ENCODE data around the gene C1S.
"Not testable (repeated sequence)": the region's sequence is repeated elsewhere in the genome, so short reads cannot be mapped to it uniquely, and the experiment has no call there.

Gene C1S

DNA sequence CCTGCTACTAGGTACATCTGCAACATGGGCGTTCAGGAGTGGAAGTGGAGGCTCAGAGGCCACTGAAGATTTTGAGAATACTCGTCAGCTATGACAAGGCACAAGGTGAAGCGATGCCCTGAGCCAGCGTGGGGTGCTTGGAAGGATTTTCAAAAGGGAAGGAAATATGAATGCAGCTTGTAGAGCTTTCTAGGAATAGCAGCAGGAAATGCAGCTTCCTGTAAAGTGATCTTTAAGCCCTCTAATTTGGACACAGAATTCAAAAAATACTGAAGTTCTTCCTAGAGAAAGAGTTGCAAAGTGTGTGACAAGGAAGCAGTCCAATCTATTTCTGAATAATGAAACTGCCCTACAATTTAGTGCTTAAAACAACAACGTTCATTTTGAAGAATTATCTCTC, 13.2 kb upstream of the C1S start:
- no peak for DNase-seq

DNA sequence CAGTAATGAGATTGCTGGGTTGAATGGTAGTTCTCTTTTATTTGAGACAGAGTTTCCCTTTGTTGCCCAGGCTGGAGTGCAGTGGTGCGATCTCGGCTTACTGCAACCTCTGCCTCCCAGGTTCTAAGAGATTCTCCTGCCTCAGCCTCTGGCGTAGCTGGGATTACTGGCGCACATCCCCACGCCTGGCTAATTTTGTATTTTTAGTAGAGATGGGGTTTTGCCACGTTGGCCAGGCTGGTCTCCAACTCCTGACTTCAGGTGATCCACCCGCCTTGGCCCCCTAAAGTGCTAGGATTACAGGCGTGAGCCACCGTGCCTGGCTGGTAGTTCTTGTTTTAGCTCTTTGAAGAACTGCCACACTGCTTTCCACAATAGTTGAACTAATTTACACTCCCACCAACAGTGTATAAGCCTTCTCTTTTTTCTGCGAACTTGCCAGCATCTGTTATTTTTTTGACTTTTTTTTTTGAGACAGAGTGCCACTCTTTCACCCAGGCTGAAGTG, 11.0 kb upstream of the C1S start:
- not testable (repeated sequence) for DNase-seq

GRCh38 chr12:7049973-7050372, 10.5 kb upstream of the C1S start:
- DNase-seq, result not testable (repeated sequence)

GRCh38 chr12:7054925-7055324, 5.6 kb upstream of the C1S start:
- DNase-seq, result no peak

DNA sequence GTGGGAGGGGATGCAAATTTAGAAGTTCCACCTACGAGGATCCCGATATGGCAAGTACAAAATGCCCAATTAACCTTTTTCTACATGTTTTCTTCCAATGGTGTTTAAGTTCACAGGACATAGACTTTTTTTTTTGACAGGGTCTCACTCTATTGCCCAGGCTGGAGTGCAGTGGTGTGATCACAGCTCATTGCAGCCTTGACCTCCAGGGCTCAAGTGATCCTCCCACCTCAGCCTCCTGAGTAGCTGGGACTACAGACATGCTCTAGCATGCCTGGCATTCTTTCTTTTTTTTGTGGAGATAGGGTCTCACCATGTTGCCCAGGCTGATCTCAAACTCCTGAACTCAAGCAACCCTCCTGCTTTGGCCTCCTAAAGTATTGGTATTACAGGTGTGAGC, 4.8 kb upstream of the C1S start:
- not testable (repeated sequence) for DNase-seq

GRCh38 chr12:7058163-7058845, 2.2 kb upstream of the C1S start:
- DNase-seq, result no peak

- no peak for DNase-seq
Measured at GRCh38 chr12:7058850-7059395, 1.6 kb upstream of the C1S start.

- DNase-seq, result no peak
Measured at GRCh38 chr12:7059780-7060179, 738 bp upstream of the C1S start.

- no peak for DNase-seq
Measured at GRCh38 chr12:7061138-7061537, 620 bp downstream of the C1S start.

DNA sequence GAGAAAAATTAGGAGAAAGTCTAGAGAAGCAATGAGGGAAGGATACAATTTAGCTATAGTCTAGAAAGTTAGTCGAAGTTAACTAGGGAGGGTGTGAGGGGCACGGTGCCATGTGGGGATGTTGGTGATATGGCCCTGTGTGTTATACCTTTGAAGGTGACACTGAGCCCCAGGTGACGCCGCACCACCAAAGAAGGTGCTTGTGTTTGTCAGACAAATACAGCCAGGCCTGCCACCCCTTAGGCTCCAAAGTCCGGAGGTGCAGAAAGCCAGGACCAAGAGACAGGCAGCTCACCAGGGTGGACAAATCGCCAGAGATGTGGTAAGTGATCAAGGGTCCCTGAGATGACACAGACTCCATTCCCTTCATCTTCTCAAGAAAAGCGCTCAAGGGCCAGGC, 1.1 kb downstream of the C1S start:
- no peak for DNase-seq

DNA sequence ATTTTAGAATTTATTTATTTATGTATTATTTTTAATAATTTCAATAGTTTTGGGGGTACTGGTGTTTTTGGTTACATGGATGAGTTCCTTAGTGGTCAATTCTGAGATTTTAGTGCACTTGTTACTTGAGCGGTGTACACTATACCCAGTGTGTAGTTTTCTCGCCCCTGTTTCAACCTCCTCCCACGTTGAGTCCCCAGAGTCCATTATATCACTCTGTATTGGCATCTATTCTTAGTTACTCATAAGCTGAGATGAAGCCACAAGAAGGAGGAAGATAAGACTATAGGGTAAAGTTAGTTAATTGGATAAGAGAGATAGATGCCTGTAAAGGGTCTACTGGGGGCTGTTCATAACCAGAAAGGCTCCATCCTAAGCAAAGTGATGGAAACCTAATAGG, 4.0 kb downstream of the C1S start:
- no peak for DNase-seq

DNA sequence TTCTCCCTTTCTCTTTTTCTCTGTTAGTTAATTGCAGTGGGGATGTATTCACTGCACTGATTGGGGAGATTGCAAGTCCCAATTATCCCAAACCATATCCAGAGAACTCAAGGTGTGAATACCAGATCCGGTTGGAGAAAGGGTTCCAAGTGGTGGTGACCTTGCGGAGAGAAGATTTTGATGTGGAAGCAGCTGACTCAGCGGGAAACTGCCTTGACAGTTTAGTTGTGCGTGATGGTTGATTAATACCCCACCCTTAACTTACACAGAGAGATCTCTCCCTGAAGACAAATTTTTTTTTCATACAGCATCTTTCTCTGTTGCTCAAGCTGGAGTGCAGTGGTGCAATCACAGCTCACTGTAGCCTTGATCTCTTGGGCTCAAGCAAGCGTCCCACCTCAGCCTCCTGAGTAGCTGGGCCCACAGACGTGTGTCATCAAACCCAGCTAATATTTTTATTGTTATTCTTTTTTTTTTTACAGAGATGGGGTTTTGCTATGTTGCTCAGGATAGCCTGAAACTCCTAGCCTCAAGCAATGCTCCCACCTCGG, 4.6 kb downstream of the C1S start:
- DNase-seq, result no peak

DNA sequence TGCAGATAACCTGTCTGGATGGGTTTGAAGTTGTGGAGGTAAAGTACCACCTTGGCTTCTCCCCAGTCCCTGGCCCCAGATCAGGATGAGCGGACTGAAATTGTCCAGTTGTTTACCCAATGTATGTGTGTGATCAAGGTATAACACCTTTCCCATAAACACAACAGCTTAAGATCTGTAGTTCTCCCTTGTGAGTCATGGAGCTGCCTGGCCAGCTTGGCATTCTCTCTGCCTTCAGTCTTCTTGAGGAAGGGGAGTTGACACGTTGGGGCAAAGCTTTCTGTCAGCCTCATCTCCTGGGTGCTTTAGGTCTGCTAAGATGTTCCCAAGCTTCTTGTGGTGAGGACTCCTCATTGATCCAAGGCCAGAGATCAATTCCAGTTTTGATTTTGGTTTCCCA, 6.1 kb downstream of the C1S start:
- DNase-seq, result no peak

DNA sequence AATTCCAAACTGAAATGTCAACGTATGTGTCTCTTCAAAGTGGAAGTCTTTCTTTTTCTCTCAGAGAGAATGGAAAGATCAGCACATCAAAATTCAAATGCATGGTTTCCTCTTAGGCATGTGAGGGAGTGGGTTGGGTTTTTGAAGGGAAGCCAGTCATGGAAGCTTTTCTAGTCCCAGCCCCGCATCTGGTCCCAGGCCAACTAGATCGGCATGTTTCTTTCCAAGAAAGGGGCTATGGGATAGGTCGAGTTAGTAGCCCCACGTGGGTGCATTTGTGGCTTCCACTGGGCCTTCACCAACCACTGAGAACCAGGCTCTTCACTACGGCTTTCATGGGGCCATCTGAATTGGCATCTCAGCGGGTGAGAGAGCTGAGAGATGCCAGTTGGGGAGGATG, 6.6 kb downstream of the C1S start:
- no peak for DNase-seq

- DNase-seq, result no peak
Measured at GRCh38 chr12:7068240-7068993, 7.9 kb downstream of the C1S start.

DNA sequence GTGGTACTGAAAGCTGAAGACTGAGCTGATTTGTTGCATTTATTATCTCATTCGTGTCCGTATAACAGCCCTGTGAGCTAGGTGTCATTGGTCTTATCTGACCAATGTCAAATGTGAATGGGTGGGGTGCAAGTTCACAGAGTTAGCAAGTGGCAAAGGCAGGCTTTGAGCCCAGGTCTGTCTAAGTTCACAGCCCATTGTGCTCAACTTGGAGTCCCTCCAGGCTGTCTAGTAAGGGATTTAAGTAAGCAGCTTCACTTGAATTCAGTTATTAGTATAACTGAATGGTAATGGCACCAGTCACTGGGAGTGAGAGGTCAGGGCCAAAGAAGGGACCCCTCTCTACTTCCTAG, 8.5 kb downstream of the C1S start:
- DNase-seq, result no peak

- no peak for DNase-seq
Measured at GRCh38 chr12:7069386-7069785, 8.9 kb downstream of the C1S start.

GRCh38 chr12:7072035-7072434, 11.5 kb downstream of the C1S start:
- no peak for DNase-seq

GRCh38 chr12:7072554-7072953, 12.0 kb downstream of the C1S start:
- no peak for DNase-seq

DNA sequence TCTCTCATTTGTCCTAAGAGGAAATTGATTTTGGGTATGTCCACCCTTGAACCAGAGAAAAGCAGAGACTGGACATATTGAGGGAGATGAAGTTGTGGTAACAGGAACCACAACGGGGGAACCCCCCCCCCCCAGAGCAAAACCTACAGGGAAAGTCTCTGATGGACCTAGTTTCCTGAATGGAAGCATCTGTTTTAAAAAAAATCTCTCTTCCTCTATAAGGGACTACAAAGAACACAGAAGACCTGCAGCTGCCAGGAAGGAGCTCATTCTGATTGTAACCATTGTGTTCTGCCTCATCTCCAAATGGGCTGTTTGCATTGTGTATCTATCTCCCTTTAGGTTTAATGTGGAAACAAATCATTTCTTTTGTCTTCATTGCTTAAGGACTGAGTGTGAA, 13.4 kb downstream of the C1S start:
- DNase-seq, result no peak

DNA sequence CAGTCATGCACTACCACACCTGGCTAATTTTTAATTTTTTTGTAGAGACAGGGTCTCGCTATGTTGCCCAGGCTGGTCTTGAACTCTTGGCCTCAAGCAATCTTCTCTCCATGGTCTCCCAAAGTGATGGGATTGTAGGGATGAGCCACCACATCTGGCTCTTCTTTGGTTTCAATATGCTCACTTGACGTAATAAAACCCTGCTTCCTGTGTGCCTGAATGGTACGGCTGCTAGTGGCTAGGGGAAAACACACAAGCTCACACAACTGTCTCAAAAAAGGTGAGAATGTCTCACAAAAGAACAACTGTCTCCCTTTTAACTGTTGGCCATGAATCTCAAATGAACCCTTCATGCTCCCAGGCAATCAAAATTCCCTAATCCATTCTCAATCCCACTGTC, 15.0 kb downstream of the C1S start:
- DNase-seq, result no peak

DNA sequence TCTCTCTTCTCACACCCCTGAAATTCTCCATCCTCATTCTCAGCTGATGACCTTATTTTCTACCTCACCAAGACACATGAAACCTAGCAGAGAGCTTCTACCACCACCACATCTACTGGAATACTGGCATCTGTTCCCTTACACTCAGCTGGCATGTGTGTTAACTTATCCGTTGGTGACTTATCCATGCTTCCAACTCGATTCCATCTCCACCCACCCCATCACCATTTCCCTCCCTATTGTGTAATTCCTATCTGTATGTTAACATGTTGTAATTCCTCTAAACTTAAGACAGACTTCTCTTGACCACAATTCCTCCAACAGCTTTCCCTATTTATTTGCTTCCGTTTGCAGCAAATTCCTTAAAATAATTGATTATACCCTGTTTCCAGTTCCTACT, 15.4 kb downstream of the C1S start:
- DNase-seq, result no peak

DNA sequence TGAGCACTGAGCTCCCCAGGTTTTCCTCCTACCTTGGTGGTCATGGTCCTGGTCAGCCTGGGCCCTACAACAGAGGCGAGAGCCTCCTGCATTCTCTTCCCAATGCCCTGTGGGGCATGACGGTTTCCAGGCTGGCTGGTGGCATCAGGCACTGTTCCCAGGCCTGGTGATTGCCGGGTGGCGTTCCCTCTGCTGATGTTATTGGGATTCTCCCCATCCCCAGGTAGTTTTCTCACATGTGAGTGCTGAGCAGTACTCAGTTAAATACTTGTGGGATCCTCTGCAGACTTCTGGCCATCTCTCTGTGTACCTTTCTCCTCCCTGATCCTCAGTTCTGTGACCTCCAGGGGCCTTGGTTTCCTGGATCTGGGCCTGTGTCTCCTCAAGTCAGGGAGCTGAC, 16.0 kb downstream of the C1S start:
- DNase-seq, result no peak

DNA sequence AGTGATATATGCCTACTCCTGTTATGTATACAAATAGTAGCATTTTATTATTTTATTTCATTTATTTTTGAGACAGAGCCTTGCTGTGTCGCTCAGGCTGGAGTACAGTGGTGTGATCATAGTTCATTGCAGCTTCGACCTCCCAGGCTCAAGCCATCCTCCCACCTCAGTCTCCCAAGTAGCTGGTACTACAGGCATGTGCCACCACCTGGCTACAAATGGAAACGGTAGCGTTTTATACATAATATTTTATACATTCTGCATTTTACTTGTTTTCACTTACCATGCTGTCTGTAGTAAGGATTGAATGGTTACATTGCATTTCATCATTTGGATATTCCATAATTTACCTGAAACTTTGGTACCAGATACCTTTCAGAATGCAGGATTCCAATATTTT, 17.6 kb downstream of the C1S start:
- DNase-seq, result no peak

Data from activated naive CD4-positive, alpha-beta T cell treated with Interleukin-2 at 50 U/mL for 16 hours (primary cell).